Tibial nerve (tissue), 4 donors: ENCODE measurements around the gene XYLT1. TPM values are rescaled to one million over a fixed set of nuclear protein-coding genes. Genes with fewer than 3 reads are reported as not detected.

Source experiments
- DNase-seq, 2 donors: peaks; one replicate each; pipeline ENCODE4 v3.0.0-alpha.2; 2019; ENCODE audit warnings: low spot score in 2 of 2
- H3K27ac ChIP-seq, 4 donors: fragments of 200-600 bp; sonication (generic) in 3 of 4; one replicate each; pipeline ENCODE4 v1.5.1; 2017 to 2019; ENCODE audit warnings: mild to moderate bottlenecking in 1 of 4
- H3K27me3 ChIP-seq, 2 donors: fragments of 200-600 bp; sonication (generic) in 1 of 2; one replicate each; pipeline versions ENCODE4 v1.5.1 to v1.6.0; 2017 to 2019
- H3K36me3 ChIP-seq, 3 donors: fragments of 200-600 bp; sonication (generic); one replicate each; pipeline ENCODE4 v1.5.1; 2018 to 2019
- H3K4me1 ChIP-seq, 4 donors: fragments of 200-600 bp; sonication (generic) in 3 of 4; one replicate each; pipeline ENCODE4 v1.5.1; 2017 to 2019
- H3K4me3 ChIP-seq, 4 donors: fragments of 200-600 bp; sonication (generic) in 3 of 4; one replicate each; pipeline ENCODE4 v1.5.1; 2017 to 2019; ENCODE audit warnings: mild to moderate bottlenecking in 1 of 4, moderate library complexity in 1 of 4
- H3K9me3 ChIP-seq, 4 donors: fragments of 200-600 bp; sonication (generic) in 3 of 4; one replicate each; pipeline ENCODE4 v1.5.1; 2017 to 2019
- EP300 ChIP-seq, 2 donors: sonication (generic); formaldehyde crosslinking; IDR thresholded peaks; one replicate each; pipeline ENCODE4 v1.6.1; 2017; ENCODE audit warnings: antibody characterized with exemption in 2 of 2, mild to moderate bottlenecking in 1 of 2
- POLR2A ChIP-seq, 2 donors: fragments of 450-650 bp; IDR thresholded peaks; one replicate each; pipeline ENCODE4 v1.6.1; 2017; ENCODE audit warnings: antibody characterized with exemption in 2 of 2, mild to moderate bottlenecking in 2 of 2, moderate library complexity in 2 of 2
- WGBS, 2 donors: methylation state at CpG; one replicate each; pipeline ENCODE4 v1.1.5; 2018; 5-methylcytosine and 5-hydroxymethylcytosine counted together
- total RNA-seq, 4 donors: library from RNA; depleted of rRNA; stranded (reverse); fragments of >200 nt; gene quantifications; one replicate each; pipeline ENCODE4 v1.1.0, GENCODE V29; 2016
- TF ChIP-seq, protein P1 (sequence below), 5 experiments: fragments of 200-600 bp in 3 of 5; fragments of 450-650 bp in 2 of 5; sonication (generic) in 3 of 5; IDR thresholded peaks; one replicate each; pipeline ENCODE4 v1.5.1; 2016 to 2019; ENCODE audit warnings: antibody characterized with exemption in 5 of 5, mild to moderate bottlenecking in 3 of 5, moderate library complexity in 2 of 5

The XYLT1 gene
- total RNA-seq, 4 donors from 2014 or later: 13.8 to 23.1 (median 14.8) TPM

GRCh38 chr16:17213025-17213424 is 257.7 kb downstream of the XYLT1 start:
- no peak overlapping the region for H3K27ac ChIP-seq
- H3K27me3 ChIP-seq: no peaks in the 10 kb centered on the region
- H3K4me3 ChIP-seq: no peak overlapping the region
- peaks cover 0 to 18% (median 0%) of the 10 kb centered on the region in 3 donors for H3K36me3 ChIP-seq
- no peak for DNase-seq
- WGBS, 2 donors: 87 to 95% methylated on average over 2 of the region's 2 CpGs
- H3K9me3 ChIP-seq: peaks cover 0 to 11% (median 0%) of the 10 kb centered on the region in 4 donors
- TF ChIP-seq, protein P1, sequence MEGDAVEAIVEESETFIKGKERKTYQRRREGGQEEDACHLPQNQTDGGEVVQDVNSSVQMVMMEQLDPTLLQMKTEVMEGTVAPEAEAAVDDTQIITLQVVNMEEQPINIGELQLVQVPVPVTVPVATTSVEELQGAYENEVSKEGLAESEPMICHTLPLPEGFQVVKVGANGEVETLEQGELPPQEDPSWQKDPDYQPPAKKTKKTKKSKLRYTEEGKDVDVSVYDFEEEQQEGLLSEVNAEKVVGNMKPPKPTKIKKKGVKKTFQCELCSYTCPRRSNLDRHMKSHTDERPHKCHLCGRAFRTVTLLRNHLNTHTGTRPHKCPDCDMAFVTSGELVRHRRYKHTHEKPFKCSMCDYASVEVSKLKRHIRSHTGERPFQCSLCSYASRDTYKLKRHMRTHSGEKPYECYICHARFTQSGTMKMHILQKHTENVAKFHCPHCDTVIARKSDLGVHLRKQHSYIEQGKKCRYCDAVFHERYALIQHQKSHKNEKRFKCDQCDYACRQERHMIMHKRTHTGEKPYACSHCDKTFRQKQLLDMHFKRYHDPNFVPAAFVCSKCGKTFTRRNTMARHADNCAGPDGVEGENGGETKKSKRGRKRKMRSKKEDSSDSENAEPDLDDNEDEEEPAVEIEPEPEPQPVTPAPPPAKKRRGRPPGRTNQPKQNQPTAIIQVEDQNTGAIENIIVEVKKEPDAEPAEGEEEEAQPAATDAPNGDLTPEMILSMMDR (IDR thresholded peaks at IDR 0.05): no peak
- no peak for TF ChIP-seq EP300 (IDR thresholded peaks at IDR 0.05)
- no peak for TF ChIP-seq POLR2A (IDR thresholded peaks at IDR 0.05)
- H3K4me1 ChIP-seq: no peaks in the 10 kb centered on the region

DNA sequence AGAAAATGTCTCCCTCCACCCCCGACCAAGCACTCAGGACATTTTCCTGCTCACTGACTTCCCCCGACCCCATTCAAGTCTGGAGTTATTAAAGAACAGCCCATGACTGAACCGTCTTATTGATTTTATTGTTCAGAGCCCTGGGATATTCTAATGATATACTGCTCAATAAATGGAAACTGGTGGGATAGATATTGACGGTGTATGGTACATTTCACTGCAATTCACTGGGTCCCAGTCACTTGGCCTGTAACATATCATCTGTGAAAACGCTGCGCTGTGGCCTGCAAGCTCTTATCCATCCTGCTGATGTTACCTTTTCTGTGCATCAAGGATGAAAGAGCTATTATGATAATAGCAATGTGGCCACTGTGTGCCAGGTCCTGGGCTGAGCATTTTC is 258.2 kb downstream of the XYLT1 start:
- WGBS, 2 donors: 67 to 78% methylated on average over 6 of the region's 6 CpGs
- TF ChIP-seq EP300 (IDR thresholded peaks at IDR 0.05) (no peak), POLR2A (IDR thresholded peaks at IDR 0.05) (no peak)
- TF ChIP-seq, protein P1 (IDR thresholded peaks at IDR 0.05): no peak
- Histone ChIP-seq H3K4me1 (no peaks in the 10 kb centered on the region), H3K36me3 (peaks cover 0 to 18% (median 0%) of the 10 kb centered on the region in 3 donors), H3K4me3 (no peak overlapping the region), H3K27me3 (no peaks in the 10 kb centered on the region), H3K9me3 (peaks cover 0 to 11% (median 0%) of the 10 kb centered on the region in 4 donors), H3K27ac (no peak overlapping the region)
- DNase-seq: no peak

DNA sequence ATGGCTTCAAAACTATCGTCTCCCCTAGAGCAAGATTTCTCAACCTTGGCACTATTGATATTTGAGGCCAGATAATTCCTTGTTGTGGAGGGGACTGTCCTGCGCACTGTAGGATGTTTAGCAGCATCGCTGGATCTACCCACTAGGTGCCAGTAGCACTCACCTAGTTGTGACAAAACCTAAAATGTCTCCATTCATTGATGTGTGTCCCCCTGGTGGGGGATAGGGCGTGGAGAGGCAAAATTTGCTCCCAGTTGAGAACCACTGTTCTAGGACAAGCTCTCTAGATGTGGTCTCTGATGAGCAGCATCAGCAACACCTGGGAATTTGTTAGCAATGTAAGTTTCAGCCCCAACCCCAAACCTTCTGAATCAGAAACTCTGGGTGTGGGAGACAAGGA is 259.0 kb downstream of the XYLT1 start:
- no peak for DNase-seq
- peaks cover 0 to 18% (median 0%) of the 10 kb centered on the region in 3 donors for H3K36me3 ChIP-seq
- H3K27me3 ChIP-seq: no peaks in the 10 kb centered on the region
- 76 to 77% methylated on average over 4 of the region's 4 CpGs for WGBS, 2 donors
- H3K4me1 ChIP-seq: no peaks in the 10 kb centered on the region
- no peak for TF ChIP-seq POLR2A (IDR thresholded peaks at IDR 0.05)
- TF ChIP-seq, protein P1 (IDR thresholded peaks at IDR 0.05): peak in 1 of 5 experiments; percentile 14
- H3K27ac ChIP-seq: no peak overlapping the region
- peaks cover 0 to 11% (median 0%) of the 10 kb centered on the region in 4 donors for H3K9me3 ChIP-seq
- H3K4me3 ChIP-seq: no peak overlapping the region

GRCh38 chr16:17206712-17207111 is 264.0 kb downstream of the XYLT1 start:
- H3K4me3 ChIP-seq: no peak overlapping the region
- no peaks in the 10 kb centered on the region for H3K36me3 ChIP-seq
- H3K27me3 ChIP-seq: no peaks in the 10 kb centered on the region
- no peak overlapping the region for H3K27ac ChIP-seq
- WGBS, 2 donors: 88 to 90% methylated on average over 2 of the region's 2 CpGs
- no peak for TF ChIP-seq EP300 (IDR thresholded peaks at IDR 0.05)
- no peak for TF ChIP-seq POLR2A (IDR thresholded peaks at IDR 0.05)
- TF ChIP-seq, protein P1 (IDR thresholded peaks at IDR 0.05): no peak
- H3K9me3 ChIP-seq: no peaks in the 10 kb centered on the region
- H3K4me1 ChIP-seq: peaks cover 0 to 20% (median 8%) of the 10 kb centered on the region in 4 donors
- DNase-seq: no peak

- Histone ChIP-seq H3K36me3 (peaks cover 0 to 2% (median 0%) of the 10 kb centered on the region in 3 donors), H3K4me1 (peaks cover 0 to 20% (median 8%) of the 10 kb centered on the region in 4 donors), H3K27ac (no peak overlapping the region), H3K4me3 (no peak overlapping the region), H3K9me3 (no peaks in the 10 kb centered on the region), H3K27me3 (no peaks in the 10 kb centered on the region)
- 32 to 36% methylated on average over 8 of the region's 8 CpGs for WGBS, 2 donors
- DNase-seq: no peak
- TF ChIP-seq POLR2A (IDR thresholded peaks at IDR 0.05): no peak
- no peak for TF ChIP-seq EP300 (IDR thresholded peaks at IDR 0.05)
- TF ChIP-seq, protein P1 (IDR thresholded peaks at IDR 0.05): no peak
These were observed 265.2 kb downstream of the XYLT1 start for GRCh38 chr16:17205279-17206211.
